OCI-LY7 (cell line): ENCODE data around the gene THAP12.

Experiments
- EZH2phosphoT487 ChIP-seq: fragments of 200-600 bp; sonication (generic); IDR thresholded peaks from 2 replicates; pipeline ENCODE4 v1.6.1; 2018; ENCODE audit warnings: low read depth, borderline replicate concordance, mild to moderate bottlenecking, mixed run types, antibody characterized with exemption, low read length, moderate library complexity, mixed read lengths
- TF ChIP-seq, protein P1 (sequence below): fragments of 200-600 bp; sonication (generic); conservative IDR thresholded peaks from 2 replicates; pipeline ENCODE4 v1.5.1; 2014; ENCODE audit warnings: mild to moderate bottlenecking, antibody characterized with exemption, low read length, moderate library complexity, mixed read lengths

DNA sequence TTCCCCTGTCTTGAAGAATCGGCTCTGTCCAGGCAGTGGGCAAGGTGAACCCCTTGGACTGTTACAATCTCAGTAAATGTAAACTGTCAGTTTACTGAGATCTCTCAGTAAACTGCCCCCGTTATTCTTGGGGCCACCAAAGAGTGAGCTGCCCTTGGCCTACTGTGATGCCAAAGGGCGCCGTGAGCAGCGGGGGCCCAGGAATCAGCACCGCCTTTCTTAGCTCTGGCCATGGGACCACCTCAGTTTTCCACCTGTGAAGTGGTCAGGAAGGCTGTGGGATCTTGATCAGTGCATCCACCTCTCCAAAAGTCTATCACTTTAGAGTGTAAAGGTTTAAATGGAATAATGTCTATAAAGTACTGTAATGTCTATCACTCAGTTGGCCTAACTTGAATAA, 57.1 kb downstream of the THAP12 start:
- TF ChIP-seq, protein P1, sequence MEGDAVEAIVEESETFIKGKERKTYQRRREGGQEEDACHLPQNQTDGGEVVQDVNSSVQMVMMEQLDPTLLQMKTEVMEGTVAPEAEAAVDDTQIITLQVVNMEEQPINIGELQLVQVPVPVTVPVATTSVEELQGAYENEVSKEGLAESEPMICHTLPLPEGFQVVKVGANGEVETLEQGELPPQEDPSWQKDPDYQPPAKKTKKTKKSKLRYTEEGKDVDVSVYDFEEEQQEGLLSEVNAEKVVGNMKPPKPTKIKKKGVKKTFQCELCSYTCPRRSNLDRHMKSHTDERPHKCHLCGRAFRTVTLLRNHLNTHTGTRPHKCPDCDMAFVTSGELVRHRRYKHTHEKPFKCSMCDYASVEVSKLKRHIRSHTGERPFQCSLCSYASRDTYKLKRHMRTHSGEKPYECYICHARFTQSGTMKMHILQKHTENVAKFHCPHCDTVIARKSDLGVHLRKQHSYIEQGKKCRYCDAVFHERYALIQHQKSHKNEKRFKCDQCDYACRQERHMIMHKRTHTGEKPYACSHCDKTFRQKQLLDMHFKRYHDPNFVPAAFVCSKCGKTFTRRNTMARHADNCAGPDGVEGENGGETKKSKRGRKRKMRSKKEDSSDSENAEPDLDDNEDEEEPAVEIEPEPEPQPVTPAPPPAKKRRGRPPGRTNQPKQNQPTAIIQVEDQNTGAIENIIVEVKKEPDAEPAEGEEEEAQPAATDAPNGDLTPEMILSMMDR, result no peak
- TF ChIP-seq EZH2phosphoT487, result no peak
